Frontal cortex (tissue), 4 donors: ENCODE measurements around the gene DENND5A. TPM values are rescaled to one million over a fixed set of nuclear protein-coding genes. Genes with fewer than 3 reads are reported as not detected.

ENCODE experiments used
- DNase-seq, 2 donors: peaks; one replicate each; pipeline ENCODE4 v3.0.0; 2012; ENCODE audit warnings: low spot score in 2 of 2
- FAIRE-seq: peaks from 2 replicates; lab custom pipeline; 2012; peaks lifted over from hg19 to GRCh38; lab: Jason Lieb, UNC
- total RNA-seq: library from RNA; depleted of rRNA; stranded (reverse); fragments of >200 nt; gene quantifications from one replicate; pipeline ENCODE4 v1.2.3, GENCODE V29; 2014
- donor health status: control.
- donor health status: control.
- donor health status: control.

DENND5A gene
- total RNA-seq, 1 donor from 2014 or later: 119 TPM

- no peak for FAIRE-seq
- no peak for DNase-seq
These were observed 119.9 kb downstream of the DENND5A start for GRCh38 chr11:9145283-9145682.

GRCh38 chr11:9144828-9145227, 120.3 kb downstream of the DENND5A start:
- FAIRE-seq (no peak), DNase-seq (no peak)

- DNase-seq (no peak), FAIRE-seq (no peak)
These were observed 121.4 kb downstream of the DENND5A start for GRCh38 chr11:9143721-9144120.

- DNase-seq: peak; percentile 14 to 27
These were observed 122.4 kb downstream of the DENND5A start for GRCh38 chr11:9142732-9143131.

DNA sequence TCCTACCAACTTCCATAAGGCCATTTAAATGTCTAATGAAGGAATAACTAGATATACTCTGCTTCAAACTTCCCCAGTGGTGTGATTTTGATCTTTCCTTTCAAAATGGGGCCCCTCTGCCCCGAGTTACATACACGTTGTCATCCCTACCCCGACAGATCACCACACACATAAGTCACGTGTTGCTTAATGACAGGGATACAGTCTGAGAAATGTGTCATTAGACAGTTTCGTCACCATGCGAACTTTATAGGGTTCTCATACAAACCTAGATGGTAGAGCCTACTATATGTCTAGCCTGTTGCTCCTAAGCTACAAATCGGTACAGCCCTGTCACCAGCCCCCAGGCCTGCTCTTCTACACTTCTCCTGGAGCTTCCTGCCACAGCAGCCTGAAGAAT, 124.0 kb downstream of the DENND5A start:
- FAIRE-seq: no peak

More at GRCh38 chr11:9142732-9143131, 122.4 kb downstream of the DENND5A start:
- no peak for FAIRE-seq

DNA sequence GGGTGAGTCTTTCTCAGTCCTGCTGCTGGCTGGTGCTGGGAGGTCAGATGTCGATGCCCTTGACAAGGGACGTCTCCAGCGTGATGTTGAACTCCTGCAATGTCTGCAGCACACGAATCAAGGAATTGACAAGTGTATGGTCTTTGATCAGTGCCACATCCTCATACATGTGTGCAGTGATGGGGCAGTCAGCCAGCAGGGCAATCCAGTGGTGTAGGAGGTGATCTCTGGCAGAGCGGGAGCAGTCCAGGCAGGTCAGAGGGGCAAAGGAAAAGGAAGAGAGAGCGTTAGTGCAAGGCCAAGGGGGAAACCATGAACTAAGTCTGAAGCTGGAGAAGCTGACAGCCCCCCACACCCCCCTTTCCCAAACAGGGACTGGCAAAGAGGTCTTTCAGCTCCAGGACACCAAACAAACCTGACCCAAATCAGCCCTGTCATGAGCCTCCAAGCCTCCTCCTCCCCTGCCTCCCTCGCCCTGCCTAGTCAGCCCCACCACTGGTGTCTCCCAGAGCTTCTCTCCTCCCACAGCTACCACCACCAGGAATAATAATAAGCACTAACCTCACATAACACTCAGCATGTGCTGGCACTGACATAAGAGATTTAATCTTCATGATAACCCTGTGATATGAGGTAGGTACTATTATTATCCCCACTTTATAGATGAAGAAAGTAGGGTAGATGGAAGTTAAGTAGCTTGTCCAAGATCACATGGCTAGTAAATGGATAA, 125.4 kb downstream of the DENND5A start:
- DNase-seq: no peak
- FAIRE-seq: no peak

More for the DNA sequence above, 124.0 kb downstream of the DENND5A start:
- DNase-seq: no peak

DNA sequence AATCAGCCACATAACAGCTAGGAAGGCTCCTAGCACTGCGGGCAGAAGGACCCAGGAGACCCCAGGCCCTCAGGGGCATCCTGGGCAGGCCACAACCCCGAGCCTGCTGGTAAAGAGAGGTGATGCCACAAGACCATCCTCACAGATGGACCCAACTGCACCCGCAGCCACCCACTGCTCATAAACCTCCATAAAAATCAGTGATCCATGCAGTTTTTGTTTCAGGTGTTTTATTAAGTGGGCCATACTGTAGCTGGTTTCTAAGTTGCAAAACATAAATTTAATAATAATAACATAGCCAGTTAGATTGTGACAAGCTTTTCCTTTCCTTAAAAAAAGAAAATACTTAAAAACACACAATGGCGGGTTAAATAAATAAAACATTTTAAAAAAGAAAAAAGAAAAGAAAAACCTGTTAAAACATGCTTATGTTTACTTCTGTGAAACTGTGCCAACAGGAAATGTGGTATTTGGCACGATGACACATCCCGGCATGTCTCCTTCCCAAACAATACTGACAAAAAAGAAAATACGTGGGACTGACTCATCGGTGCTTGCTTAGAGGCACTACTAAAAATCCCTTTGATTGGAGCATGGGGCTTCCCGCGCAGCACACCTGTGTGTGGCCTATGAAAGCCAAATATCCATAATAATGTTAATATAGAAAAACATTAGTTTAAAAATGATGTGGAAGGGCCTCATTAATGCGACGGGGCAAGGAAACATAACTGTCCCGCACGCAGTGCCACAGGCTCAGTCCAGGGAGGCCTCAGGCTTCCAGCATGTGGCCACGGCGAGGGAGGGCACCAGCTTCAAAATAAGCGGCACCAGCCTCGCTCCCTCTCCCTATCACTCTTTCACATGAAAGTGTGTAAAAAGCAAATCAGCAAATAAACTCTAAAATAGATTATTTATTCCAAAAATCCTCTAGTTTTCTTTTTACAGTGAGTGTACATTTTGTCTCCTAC, 126.3 kb downstream of the DENND5A start:
- no peak for FAIRE-seq

DNA sequence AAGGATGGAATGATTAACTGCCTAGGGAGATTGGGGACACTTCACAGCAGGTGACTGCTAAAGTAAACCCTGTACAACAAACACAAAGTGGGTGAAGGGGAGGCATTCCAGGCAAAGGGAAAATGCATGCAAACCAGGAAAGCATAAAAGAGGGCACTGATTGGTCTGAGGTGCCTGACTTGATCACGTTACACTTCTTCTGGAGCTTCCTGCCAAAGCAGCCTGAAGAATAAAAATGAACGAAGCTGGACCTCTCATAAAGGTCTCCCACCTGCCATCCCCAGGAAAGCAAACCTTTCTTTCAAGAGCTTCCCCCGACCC, 127.1 kb downstream of the DENND5A start:
- FAIRE-seq: no peak
- no peak for DNase-seq

More for the DNA sequence above, 126.3 kb downstream of the DENND5A start:
- peak in 1 of 2 donors; percentile 32 for DNase-seq

- no peak for FAIRE-seq
- DNase-seq: peak in 1 of 2 donors; percentile 59
These were observed 127.6 kb downstream of the DENND5A start for GRCh38 chr11:9137293-9138132.

DNA sequence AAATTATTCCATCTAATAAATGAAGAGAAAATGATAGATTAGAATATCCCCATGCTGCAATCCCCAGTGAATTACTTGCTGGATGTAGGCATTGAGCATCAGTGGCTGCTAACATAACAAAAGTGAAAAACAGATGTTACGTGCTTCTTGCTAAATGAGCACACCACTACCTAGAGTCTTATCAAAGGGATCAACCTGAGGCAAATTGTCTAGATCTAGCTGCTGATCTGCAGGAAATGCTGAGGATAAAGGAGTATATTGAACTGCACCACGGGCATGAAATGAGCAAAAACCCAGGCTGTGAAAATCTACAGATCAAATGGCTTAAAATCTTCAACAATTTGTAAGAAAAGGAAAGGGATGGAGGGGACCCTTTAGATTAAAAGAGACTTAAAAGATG, 128.4 kb downstream of the DENND5A start:
- DNase-seq (no peak), FAIRE-seq (no peak)

DNA sequence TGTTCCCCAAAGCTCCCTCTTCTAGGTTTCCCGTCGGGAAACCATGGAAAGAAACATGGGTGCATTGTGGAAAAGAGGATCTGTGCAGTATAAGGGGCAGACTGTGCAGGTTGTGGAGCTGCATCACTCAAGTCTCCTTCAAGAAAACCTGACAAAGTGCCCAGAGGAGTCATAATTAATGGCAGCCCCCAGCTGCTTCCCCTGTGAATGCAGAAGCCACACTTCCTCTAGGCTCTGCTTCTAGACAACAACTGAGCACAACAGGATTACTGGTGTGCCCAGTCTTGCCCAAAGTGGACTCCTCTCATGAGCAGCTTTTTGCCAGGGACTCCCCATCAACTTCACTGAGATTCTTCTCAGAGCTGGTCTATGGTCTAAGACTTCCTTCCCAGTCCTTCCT, 131.2 kb downstream of the DENND5A start:
- FAIRE-seq: no peak
- no peak for DNase-seq

- FAIRE-seq: no peak
- DNase-seq: peak in 1 of 2 donors; percentile 22
These were observed 132.8 kb downstream of the DENND5A start for GRCh38 chr11:9132203-9132878.

- FAIRE-seq (no peak), DNase-seq (no peak)
These were observed 134.9 kb downstream of the DENND5A start for GRCh38 chr11:9130297-9130696.

- no peak for FAIRE-seq
- no peak for DNase-seq
These were observed 138.5 kb downstream of the DENND5A start for GRCh38 chr11:9126636-9127035.

DNA sequence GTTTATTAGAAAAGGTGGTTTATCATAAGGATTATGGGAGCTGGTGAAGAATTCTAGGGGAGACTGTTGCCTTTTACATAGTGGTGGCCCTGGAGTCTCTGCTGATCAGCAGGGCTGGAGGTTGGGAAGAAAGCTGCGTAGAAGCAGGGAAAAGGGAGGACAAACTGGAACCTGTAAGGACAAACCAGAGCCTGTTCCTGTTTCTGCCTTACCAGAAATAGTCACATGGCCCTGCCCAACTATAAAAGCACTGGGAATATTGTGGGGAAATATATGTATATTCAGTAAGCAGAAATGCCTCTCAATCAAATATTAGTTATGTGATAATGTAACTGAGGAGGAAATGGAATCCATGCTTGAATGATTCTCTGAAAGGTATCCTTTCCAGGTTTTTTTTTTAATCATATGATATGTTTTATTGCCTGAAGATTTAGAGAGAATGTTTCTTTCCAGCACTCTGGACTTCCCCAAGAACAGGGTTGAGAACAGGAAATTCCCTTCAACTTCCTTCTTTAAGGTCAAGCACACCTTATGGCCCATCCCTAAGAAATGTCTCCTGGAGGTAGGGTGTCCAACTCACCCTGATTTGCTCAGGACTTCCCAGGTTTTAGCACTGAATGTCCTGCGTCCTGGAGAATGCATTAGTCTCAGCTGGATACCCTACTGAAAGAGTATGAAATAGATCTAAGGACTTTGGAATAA, 139.8 kb downstream of the DENND5A start:
- no peak for DNase-seq
- no peak for FAIRE-seq

DNA sequence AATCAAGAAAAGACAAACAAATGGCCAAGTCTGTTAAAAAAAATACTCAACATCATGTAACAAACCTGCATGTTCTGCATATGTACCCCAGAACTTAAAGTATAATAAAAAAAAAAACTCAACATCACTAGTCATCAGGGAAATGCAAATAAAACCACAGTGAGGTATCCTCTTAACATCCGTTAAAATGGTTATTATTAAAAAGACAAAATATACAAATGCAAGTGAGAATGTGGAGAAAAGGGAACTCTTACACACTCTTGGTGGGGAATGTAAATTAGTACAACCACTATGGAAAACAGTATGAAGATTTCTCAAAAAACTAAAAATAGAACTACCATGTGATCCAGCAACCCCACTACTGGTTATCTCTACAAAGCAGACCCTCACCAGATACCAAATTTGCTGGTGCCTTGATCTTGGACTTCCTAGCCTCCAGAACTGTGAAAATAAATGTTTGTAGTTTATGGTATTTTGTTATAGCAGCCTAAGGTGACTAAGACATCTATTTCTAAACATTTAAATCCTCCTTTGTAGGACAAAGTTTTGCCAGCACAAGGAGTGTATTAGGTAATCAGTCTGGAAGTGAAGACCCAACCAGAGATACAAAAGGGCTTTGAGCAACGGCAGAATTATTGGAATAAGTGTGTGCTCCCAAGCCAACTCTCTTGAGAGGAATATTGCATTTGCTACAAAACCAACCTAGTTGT, 141.4 kb downstream of the DENND5A start:
- no peak for FAIRE-seq
- DNase-seq: no peak

DNA sequence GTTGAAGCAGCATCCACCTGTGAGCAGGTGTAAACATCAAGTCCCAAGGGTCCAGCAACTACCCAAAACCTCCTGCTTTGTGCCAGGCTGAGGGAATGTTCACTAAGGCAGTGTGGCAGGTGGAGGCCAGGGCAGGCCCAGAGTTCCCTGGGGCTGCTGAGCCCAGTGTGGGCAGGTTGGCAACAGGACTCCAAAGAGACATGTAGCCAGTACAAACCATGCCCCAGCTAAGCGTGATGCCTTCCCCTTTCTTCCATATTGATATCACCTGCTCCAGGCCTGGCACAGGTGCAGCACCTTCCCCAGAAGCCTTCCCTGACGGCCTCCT, 143.7 kb downstream of the DENND5A start:
- no peak for FAIRE-seq

GRCh38 chr11:9120664-9121468, 144.3 kb downstream of the DENND5A start:
- DNase-seq: no peak
- FAIRE-seq: no peak

More for the DNA sequence above, 143.7 kb downstream of the DENND5A start:
- DNase-seq: no peak
